Caco-2 (cell line): Measurements from ENCODE around the gene ZNRF1. TPM values are rescaled to one million over a fixed set of nuclear protein-coding genes. Genes with fewer than 3 reads are reported as not detected.
A peak's percentile ranks its signal among the peaks of the same experiment; 100 is the strongest.

Source experiments
- BruUV-seq: library from RNA; stranded (reverse); fragments of 400-500 nt; replicated peaks from 2 replicates; lab custom pipeline; 2021; lab: Mats Ljungman, UMichigan
- CTCF ChIA-PET: fragments of 300-600 bp; sonication (Branson Sonifier 250); formaldehyde crosslinking; loops from one replicate; lab custom pipeline; 2022; ENCODE audit warnings: antibody characterized with exemption; lab: Charles Lee
- POLR2A ChIA-PET: fragments of 300-600 bp; sonication (Branson Sonifier 250); formaldehyde crosslinking; loops from one replicate; lab custom pipeline; 2022; ENCODE audit warnings: antibody characterized with exemption; lab: Charles Lee
- DNase-seq, 2 experiments: peaks; one replicate each; pipeline versions ENCODE4 v3.0.0 to v3.0.0-alpha.2; 2020 to 2022
- H3K27me3 ChIP-seq: replicated peaks from 2 replicates; pipeline ENCODE4 v1.6.0; 2011; ENCODE audit warnings: low read length; ENCODE audit not compliant: control insufficient read depth, insufficient read depth
- H3K36me3 ChIP-seq: 2 replicates; pipeline ENCODE4 v1.5.1; 2011; ENCODE audit warnings: low read length; ENCODE audit not compliant: control insufficient read depth, insufficient read depth
- H3K4me1 ChIP-seq: fragments of 250-450 bp; sonication (Bioruptor Pico); 2 replicates; pipeline ENCODE4 v1.5.1; 2020; ENCODE audit warnings: mild to moderate bottlenecking
- H3K4me3 ChIP-seq: 2 replicates; pipeline ENCODE4 v1.5.1; 2011; ENCODE audit warnings: low read depth, mild to moderate bottlenecking, control low read depth, low read length
- H3K9me3 ChIP-seq: fragments of 250-450 bp; sonication (Bioruptor Pico); 2 replicates; pipeline ENCODE4 v1.5.1; 2020; ENCODE audit warnings: mild to moderate bottlenecking, moderate library complexity
- H3K27ac Mint-ChIP-seq: one replicate; pipeline ENCODE4 v1.8.0; 2022; ENCODE audit warnings: mixed read lengths; ENCODE audit not compliant: unreplicated experiment
- H3K27me3 Mint-ChIP-seq: one replicate; pipeline ENCODE4 v1.8.0; 2022; ENCODE audit warnings: mixed read lengths; ENCODE audit not compliant: insufficient read depth, unreplicated experiment
- H3K36me3 Mint-ChIP-seq: one replicate; pipeline ENCODE4 v1.8.0; 2022; ENCODE audit warnings: mild to moderate bottlenecking, mixed read lengths; ENCODE audit not compliant: insufficient read depth, unreplicated experiment
- H3K4me1 Mint-ChIP-seq: one replicate; pipeline ENCODE4 v1.8.0; 2022; ENCODE audit warnings: low read depth, mixed read lengths; ENCODE audit not compliant: unreplicated experiment
- H3K4me3 Mint-ChIP-seq: one replicate; pipeline ENCODE4 v1.8.0; 2022; ENCODE audit warnings: mild to moderate bottlenecking, moderate library complexity, mixed read lengths; ENCODE audit not compliant: unreplicated experiment
- H3K9me3 Mint-ChIP-seq: one replicate; pipeline ENCODE4 v1.8.0; 2022; ENCODE audit warnings: mixed read lengths; ENCODE audit not compliant: unreplicated experiment
- intact Hi-C: fragments of 100-400 bp; cut with micrococcal nuclease; formaldehyde crosslinking; loops from one replicate; pipeline ENCODE4 v1.10.0; 2022; ENCODE audit not compliant: unreplicated experiment
- total RNA-seq: library from RNA; stranded (reverse); gene quantifications from 2 replicates; pipeline ENCODE4 v1.2.3, GENCODE V29; 2022
- TF ChIP-seq, protein P1 (sequence below), 2 experiments: fragments of 200-600 bp in 1 of 2; IDR thresholded peaks; 1 replicate in 1 of 2; 2 replicates in 1 of 2; pipeline versions ENCODE4 v1.5.1 to v1.8.0; 2011 to 2022; ENCODE audit warnings: antibody characterized with exemption in 1 of 2, control low read depth in 1 of 2, inconsistent platforms in 1 of 2, low read depth in 1 of 2, low read length in 1 of 2, mild to moderate bottlenecking in 1 of 2, moderate library complexity in 1 of 2; ENCODE audit not compliant: insufficient read depth in 1 of 2, severe bottlenecking in 1 of 2, unreplicated experiment in 1 of 2

ZNRF1 gene
- total RNA-seq, 1 experiment from 2014 or later = 68.6 TPM

DNA sequence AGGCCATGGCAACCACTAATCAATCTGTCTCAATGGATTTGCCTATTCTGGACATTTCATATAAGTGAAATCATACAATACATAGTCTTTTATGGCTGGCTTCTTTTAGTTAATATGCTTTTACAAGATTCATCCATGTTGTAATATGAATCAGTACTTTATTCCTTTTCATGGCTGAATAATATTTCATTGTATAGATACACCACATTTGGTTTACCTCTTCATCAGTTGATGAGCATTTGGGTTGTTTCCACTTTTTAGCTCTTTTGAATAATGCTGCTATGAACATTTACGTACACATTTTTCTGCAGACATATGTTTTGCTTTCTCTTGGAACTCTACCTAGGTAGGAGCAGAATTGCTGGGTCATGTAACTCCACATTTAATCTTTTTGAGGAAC is 2.8 kb upstream of the ZNRF1 start:
- Histone ChIP-seq H3K27me3 (no peaks in the 10 kb centered on the region), H3K9me3 (no peaks in the 10 kb centered on the region), H3K4me3 (no peak overlapping the region), H3K4me1 (peaks cover 57% of the 10 kb centered on the region), H3K36me3 (no peaks in the 10 kb centered on the region; the same call in 1 of the 2 replicates)
- BruUV-seq = no TSS peak
- ChIA-PET POLR2A (no interaction called here), CTCF (interaction anchor here (1.0 kb wide), 1 partner anchor 115 kb away, joined by 3 read pairs; no protein-coding TSS in a partner anchor)
- no peaks in the 10 kb centered on the region for H3K27me3 Mint-ChIP-seq
- intact Hi-C loops = no loop called here
- peak overlapping the region; percentile 37 for H3K27ac Mint-ChIP-seq
- H3K36me3 Mint-ChIP-seq = peaks cover 6% of the 10 kb centered on the region
- TF ChIP-seq, protein P1, sequence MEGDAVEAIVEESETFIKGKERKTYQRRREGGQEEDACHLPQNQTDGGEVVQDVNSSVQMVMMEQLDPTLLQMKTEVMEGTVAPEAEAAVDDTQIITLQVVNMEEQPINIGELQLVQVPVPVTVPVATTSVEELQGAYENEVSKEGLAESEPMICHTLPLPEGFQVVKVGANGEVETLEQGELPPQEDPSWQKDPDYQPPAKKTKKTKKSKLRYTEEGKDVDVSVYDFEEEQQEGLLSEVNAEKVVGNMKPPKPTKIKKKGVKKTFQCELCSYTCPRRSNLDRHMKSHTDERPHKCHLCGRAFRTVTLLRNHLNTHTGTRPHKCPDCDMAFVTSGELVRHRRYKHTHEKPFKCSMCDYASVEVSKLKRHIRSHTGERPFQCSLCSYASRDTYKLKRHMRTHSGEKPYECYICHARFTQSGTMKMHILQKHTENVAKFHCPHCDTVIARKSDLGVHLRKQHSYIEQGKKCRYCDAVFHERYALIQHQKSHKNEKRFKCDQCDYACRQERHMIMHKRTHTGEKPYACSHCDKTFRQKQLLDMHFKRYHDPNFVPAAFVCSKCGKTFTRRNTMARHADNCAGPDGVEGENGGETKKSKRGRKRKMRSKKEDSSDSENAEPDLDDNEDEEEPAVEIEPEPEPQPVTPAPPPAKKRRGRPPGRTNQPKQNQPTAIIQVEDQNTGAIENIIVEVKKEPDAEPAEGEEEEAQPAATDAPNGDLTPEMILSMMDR (IDR thresholded peaks at IDR 0.05; ENCODE audit: insufficient read depth in 1 of 2, low read depth in 1 of 2, low read length in 1 of 2, severe bottlenecking in 1 of 2, unreplicated experiment in 1 of 2) = no peak
- H3K9me3 Mint-ChIP-seq = no peaks in the 10 kb centered on the region
- no peak overlapping the region for H3K4me3 Mint-ChIP-seq
- DNase-seq = no peak
- H3K4me1 Mint-ChIP-seq = peaks cover 47% of the 10 kb centered on the region

DNA sequence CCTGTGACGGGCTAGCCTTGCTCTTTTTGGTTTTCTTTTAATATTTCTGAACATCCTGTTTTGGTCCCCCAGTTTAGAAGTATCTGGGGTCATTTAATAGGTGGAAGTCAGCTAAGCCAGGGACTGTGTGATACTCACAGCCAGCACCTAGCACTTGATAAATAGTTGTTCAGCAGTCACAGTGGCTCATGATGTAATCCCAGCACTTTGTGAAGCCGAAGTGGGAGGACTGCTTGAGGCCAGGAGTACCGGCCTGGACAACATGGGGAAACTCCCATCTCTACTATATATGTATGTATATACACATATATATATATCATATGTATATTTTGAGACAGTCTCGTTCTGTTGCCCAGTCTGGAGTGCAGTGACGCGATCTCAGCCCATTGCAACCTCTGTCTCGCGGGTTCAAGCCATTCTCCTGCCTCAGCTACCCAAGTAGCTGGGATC is 1.8 kb upstream of the ZNRF1 start:
- Histone ChIP-seq H3K4me1 (peaks cover 58% of the 10 kb centered on the region), H3K36me3 (no peaks in the 10 kb centered on the region; the same call in 1 of the 2 replicates), H3K4me3 (no peak overlapping the region), H3K27me3 (no peaks in the 10 kb centered on the region), H3K9me3 (no peaks in the 10 kb centered on the region)
- Mint-ChIP-seq H3K9me3 (no peaks in the 10 kb centered on the region), H3K4me3 (no peak overlapping the region), H3K27me3 (no peaks in the 10 kb centered on the region), H3K27ac (peak overlapping the region; percentile 37), H3K4me1 (peaks cover 47% of the 10 kb centered on the region), H3K36me3 (peaks cover 7% of the 10 kb centered on the region)
- intact Hi-C loops = no loop called here
- ChIA-PET CTCF (interaction anchor here (2.1 to 2.2 kb wide), 2 partner anchors 12 to 113 kb away, joined by 23 to 112 read pairs; partner anchors contain the start of gene WDR59), POLR2A (no interaction called here)
- TF ChIP-seq, protein P1 (IDR thresholded peaks at IDR 0.05; ENCODE audit: insufficient read depth in 1 of 2, low read depth in 1 of 2, low read length in 1 of 2, severe bottlenecking in 1 of 2, unreplicated experiment in 1 of 2) = no peak
- no peak for DNase-seq
- BruUV-seq = no TSS peak

DNA sequence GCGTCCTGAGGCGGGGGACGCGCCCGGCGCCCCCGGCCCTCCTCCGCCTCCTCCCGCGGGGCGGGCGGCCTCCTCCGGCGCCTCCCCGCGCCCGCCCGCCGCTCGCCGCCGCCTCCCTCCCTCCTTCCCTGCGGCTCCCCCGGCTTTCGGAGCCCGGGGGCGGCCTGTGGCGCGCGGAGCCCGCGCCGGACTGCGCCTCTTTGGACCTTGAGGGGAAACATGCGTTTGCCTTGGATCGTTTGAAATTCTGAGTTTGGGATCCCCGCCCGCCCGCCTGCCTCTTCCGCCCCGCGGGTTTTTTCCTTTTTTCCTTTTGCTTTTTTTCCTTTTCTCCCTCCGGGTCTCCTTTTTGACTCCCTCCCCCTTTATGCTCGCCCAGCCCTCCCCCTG is 390 bp downstream of the ZNRF1 start:
- Mint-ChIP-seq H3K4me1 (peaks cover 52% of the 10 kb centered on the region), H3K4me3 (peak overlapping the region; percentile 95), H3K36me3 (peaks cover 16% of the 10 kb centered on the region), H3K9me3 (no peaks in the 10 kb centered on the region), H3K27me3 (no peaks in the 10 kb centered on the region), H3K27ac (peak overlapping the region; percentile 84)
- no TSS peak for BruUV-seq
- peak in 1 of 2 experiments; percentile 54 for DNase-seq
- Histone ChIP-seq H3K4me1 (peaks cover 52% of the 10 kb centered on the region), H3K9me3 (no peaks in the 10 kb centered on the region), H3K36me3 (0 out of 2 replicates have a peak, but pooled peaks cover 1% of the 10 kb centered on the region), H3K27me3 (no peaks in the 10 kb centered on the region), H3K4me3 (peak overlapping the region; percentile 88)
- ChIA-PET POLR2A (no interaction called here), CTCF (interaction anchor here (0.8 kb wide), 1 partner anchor 112 kb away, joined by 4 read pairs; no protein-coding TSS in a partner anchor)
- intact Hi-C loops = no loop called here
- TF ChIP-seq, protein P1 (IDR thresholded peaks at IDR 0.05; ENCODE audit: insufficient read depth in 1 of 2, low read depth in 1 of 2, low read length in 1 of 2, severe bottlenecking in 1 of 2, unreplicated experiment in 1 of 2) = no peak
